H4 (cell line): Measurements from ENCODE around the gene UNC13B. TPM values are rescaled to one million over a fixed set of nuclear protein-coding genes. Genes with fewer than 3 reads are reported as not detected.

Experiments used
- DNase-seq: peaks from one replicate; pipeline ENCODE4 v3.0.0-alpha.2; 2015; ENCODE audit warnings: low spot score
- total RNA-seq: library from RNA; depleted of rRNA; stranded (reverse); fragments of >200 nt; shearing (Covaris generic); gene quantifications from 2 replicates; pipeline ENCODE4 v1.2.3, GENCODE V29; 2014

The UNC13B gene
- total RNA-seq, 1 experiment from 2014 or later = 7.8 TPM

DNA sequence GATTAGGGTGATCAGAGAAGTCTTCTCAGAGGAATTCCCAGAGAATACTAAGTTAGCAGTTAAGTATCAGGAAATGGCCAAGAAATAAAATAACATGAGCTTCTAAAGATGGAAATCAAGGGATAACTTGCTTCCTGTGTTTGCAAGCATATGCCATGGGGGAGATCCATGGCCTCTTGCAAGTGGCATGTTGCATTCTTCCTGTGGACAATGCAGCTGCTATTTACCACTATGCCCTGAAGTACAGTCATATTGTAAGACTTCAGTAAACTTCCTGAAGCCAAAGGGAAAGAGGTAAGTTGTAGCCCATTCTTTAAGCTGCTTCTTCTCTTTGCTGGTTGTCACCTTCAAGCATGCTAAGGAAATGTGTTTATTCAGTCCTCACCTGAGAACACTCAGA, 173.4 kb downstream of the UNC13B start:
- no peak for DNase-seq

- no peak for DNase-seq
Measured at GRCh38 chr9:35338086-35338485, 176.3 kb downstream of the UNC13B start.

GRCh38 chr9:35338561-35339274, 176.9 kb downstream of the UNC13B start:
- no peak for DNase-seq

- no peak for DNase-seq
Measured at GRCh38 chr9:35340046-35340445, 178.2 kb downstream of the UNC13B start.

- DNase-seq = no peak
Measured at GRCh38 chr9:35341021-35341420, 179.2 kb downstream of the UNC13B start.

GRCh38 chr9:35341585-35341984, 179.8 kb downstream of the UNC13B start:
- DNase-seq = peak; percentile 43

DNA sequence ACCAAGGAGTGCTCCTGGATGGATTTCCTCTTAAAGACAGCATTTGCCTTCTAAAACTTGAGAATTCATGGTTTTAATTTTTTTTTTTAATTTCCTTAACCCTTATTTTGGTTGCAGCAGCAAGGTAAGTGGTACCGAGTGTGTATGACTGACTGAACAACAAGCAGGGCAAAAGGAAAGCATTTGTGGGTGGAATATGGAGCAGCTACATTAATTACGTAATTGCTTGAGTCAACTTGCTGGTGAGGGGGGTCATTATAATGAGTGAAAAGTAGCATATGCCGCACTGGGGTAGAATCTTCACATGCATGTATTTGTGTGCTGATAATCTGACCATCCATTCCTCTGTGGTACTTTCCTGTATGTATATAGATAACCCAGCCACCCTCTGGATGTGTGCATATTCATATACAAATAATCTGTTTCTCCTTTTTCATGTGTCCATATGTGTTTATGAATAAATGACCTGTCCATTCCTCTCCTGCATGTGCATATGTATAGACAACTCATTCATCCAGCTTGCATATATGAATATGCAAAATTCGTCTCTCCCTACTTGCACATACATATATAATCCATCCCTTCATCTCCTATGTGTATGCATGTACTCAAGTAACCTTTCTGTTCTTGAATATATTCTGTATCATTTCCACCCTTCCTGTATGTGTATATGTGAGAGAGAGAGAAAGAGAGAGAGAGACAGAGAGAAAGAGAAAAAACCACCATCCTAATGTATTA, 180.6 kb downstream of the UNC13B start:
- DNase-seq = no peak

- no peak for DNase-seq
Measured at GRCh38 chr9:35348109-35348508, 186.3 kb downstream of the UNC13B start.

DNA sequence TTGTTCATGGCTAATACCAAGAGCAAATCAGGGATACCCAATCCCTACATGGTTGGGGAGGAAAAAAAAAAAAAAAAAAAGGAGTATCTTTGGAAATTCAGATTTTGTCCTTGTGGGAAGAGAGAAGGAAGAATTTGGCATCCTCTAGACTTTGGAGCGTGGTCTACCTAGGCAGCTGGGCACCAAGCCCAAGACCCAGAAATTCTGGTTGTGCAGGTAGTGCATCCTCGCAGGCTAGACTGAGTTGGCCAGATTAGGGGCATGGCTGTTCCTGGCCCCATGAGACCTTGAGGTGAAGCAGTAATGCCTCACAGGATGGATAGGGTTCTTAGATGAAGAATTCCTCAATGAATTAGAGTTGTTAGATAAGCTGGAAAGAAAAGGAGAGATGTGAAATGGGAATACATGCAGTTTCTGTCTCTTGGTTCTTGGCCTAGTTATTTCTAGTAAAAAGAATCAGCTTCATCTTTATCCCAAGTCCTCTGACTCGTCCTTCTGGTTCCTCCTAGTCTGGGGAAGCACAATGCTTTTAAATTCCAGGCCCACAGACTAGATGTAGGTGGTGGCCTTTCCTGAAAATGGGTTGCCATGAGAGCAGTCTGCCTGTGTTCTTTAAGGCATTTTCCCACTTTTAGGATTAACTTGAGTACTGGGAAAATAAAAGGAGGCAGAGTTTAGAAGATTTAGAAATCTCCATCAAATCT, 187.6 kb downstream of the UNC13B start:
- no peak for DNase-seq

- no peak for DNase-seq
Measured at GRCh38 chr9:35350212-35350611, 188.4 kb downstream of the UNC13B start.

DNA sequence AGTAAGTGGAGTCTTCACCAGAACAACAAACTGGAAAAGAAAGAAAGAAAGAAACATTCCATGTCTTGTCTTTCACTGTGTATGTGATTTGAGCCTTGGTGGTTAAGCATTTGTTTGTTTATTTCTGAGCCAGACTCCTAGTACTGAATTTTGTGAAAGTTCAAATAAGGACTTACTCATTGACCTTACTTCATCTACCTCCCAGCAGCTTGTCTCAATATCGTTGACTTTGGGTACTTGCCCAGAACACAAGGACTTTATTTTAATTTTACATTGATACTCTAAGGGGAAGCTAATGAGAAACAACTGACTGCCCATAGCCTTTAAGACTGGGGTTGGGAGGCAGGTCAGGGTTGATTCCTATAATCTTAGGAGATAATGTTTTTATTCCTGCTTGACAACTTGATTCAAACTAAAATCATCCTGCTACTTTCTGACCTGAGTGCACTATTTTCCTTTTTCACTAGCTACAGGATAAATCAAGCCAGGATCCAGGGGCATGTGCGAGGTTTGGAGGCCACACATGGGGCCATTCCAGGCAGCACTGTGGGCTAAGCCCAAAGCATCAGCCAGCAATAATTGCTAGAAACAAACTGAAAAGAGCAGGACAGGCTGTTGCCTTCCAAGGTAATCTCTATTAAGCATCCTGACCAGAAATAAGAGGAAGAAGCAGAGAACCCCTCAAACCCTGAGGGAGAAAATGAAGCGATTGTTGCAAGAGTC, 189.2 kb downstream of the UNC13B start:
- peak; percentile 63 for DNase-seq

DNA sequence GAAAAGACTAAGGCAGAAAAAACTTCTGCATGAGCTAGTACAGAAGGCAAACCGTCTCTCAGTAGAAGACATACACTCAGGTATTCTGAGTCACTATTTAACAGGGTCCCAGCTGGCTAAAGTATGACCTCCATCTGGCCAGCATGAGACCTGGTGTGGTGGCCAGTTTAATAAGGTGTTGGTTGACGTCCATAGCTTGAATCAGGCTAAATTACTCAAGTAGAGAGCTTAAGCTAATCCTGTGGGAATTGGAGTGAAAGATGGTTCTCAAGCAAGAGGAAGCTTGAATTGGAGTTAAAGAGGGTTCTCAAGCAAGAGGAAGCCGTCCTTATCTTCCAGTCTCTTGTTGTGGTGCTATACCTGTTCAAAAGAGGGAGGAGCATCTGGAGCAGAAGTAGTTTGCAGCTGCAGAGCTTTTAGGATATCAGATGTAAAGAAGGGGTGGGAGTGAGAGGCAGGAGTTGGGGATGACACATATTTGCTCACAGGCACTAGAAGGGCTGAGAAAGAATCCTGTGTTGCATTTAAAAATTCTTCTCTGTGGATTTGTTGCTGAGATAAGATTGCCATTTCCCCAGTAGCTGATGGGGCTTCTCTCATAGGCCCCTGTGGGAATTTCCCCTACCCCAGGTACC, 192.0 kb downstream of the UNC13B start:
- DNase-seq = no peak

DNA sequence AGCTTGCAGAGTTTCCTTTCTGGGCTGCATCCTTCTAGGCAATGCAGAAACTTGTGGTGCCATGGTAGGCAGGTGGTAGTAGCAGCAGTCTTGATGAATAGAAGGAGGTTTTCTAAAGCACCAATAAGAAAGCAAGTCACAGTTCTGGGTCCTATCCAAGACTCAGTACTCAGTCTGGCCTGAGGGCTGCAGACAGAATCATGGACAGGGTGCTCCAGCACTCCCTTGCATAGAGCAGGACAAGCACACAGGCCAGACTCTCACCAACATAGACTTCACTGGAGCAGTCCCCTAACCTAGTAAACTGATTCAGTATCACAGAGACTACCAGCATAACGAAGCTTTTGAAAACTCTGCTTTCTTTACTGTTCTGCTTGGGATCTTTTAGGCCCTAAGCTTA, 194.1 kb downstream of the UNC13B start:
- no peak for DNase-seq

DNA sequence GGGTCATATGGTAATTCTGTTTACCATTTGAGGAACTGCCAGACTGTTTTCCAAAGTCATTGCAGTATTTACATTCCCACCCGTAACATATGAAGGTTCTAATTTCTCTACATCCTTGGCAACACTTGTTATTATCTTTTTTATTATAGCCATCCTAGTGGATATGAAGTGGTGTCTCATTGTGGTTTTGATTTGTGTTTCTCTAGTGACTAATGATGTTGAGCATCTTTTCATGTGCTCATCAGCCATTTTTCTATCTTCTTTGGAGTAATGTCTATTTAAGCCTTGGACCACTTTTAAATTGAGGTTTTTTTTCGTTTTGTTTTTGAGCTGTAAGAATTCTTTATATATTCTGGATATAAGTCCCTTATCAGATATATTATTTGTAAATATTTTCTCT, 195.3 kb downstream of the UNC13B start:
- DNase-seq = no peak

DNA sequence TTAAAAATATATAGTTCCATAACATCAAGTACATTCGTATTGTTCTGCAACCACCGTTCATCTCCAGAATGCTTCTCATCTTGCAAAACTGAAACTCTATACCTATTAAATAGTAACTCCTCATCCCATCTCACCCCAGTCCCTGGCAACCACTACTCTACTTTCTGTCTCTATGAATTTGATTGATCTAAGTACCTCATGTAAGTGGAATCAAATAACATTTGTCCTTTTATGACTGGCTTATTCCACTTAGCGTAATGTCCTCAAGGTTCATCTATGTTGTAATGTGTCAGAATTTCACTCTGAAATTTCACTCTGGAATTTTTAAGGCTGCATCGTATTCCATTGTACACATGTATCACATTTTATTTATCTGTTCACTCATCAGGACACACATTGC, 196.0 kb downstream of the UNC13B start:
- no peak for DNase-seq

DNA sequence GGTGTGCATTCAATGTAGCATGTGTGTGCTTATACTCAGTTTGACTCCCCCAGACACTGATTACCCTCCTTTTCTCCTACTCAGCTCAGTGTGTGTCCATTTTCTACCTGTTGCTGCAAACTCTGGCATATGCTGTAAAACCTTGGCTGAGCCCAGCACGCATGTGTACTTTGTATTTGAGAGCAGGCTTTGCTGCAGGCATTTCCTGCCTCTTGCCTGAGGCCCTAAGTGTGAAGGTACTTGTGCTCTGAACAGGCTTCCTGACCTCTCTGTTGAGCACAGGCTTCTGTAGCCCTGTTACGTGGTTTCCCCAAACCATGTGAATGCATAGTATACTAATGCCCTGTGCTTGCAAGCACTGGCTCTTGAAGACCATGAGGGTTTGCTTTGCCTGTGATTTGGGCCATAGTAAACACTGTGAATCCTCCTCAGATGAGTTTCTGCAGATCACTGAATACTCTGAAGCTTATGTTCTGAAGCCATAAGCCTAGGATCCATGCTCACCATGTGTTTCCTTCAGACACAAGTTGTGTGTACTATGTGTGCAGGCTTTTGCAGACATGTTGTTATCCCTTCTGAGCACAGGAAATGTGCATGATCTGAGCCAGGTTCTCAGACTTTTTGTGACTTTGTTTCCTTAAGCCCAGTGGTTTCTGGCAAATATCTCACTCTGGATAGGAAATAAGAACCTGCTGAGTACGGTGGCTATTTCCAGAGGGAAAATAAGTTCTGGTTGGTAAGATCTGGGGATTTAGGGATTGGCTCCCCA, 203.2 kb downstream of the UNC13B start:
- no peak for DNase-seq

DNA sequence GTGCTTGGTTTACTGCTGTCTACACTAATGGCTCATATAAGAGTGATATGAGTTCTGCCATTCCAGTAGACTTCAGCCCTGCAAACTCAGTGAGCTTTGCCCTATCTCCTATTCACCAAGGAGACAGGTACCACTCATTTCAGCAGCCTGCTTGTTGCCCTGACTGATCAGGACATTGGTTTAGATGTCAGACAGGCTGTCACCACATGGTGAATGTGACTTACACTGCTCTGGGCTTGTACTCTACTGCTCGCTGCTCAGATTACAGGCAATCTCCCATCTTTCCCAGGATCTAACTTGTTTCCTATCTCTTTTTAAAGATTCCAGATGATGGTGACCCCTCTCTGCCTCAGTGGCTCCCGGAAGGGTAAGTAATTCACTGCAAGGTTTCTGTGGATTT, 204.8 kb downstream of the UNC13B start:
- DNase-seq = no peak

GRCh38 chr9:35367451-35367850, 205.6 kb downstream of the UNC13B start:
- DNase-seq = peak; percentile 72

- no peak for DNase-seq
Measured at GRCh38 chr9:35370241-35370640, 208.4 kb downstream of the UNC13B start.

DNA sequence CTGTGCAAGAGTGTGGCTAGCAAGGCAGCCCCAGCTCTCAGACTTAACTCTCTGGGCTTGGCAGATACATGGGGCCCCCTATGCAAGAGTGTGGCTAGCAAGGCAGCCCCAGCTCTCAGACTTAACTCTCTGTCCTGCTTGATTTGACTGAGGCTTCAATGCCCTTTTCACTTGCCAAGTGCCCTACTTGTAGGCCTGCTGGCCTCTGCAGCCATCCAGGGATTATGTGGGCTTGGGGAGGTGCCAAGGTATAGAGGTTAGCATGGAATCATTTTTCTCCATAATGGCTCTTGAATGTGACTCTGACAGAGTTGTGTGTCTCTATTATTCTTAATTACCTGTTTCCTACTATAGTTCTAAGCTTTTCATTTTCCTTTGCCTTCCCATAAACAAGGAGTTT, 212.6 kb downstream of the UNC13B start:
- DNase-seq = no peak

GRCh38 chr9:35374910-35375309, 213.1 kb downstream of the UNC13B start:
- DNase-seq = no peak
